ENCODE results near the gene ITPK1. TPM values are rescaled to one million over a fixed set of nuclear protein-coding genes. Genes with fewer than 3 reads are reported as not detected.

Gene ITPK1
- total RNA-seq, 2 donors from 2014 or later: 77.1 to 118 TPM

- H3K36me3 ChIP-seq: no peaks in the 10 kb centered on the region
- intact Hi-C loops (cut with DNase I): loop anchor here (5.0 kb wide), 1 partner anchor 84 kb away; no protein-coding TSS in a partner anchor
- DNase-seq (ENCODE audit: low spot score): no peak
- no peaks in the 10 kb centered on the region for H3K9me3 ChIP-seq
- TF ChIP-seq POLR2A (IDR thresholded peaks at IDR 0.05) (no peak), CTCF (IDR thresholded peaks at IDR 0.05) (no peak), POLR2AphosphoS5 (IDR thresholded peaks at IDR 0.05) (no peak)
- H3K27ac ChIP-seq: no peak overlapping the region
- WGBS: 85% methylated on average over 16 of the region's 16 CpGs
- peaks cover 25% of the 10 kb centered on the region for H3K4me1 ChIP-seq (replicated peaks)
- no peaks in the 10 kb centered on the region for H3K27me3 ChIP-seq (replicated peaks; ENCODE audit: insufficient read depth)
- H3K4me3 ChIP-seq: no peak overlapping the region
Measured at GRCh38 chr14:93045965-93046704, 69.6 kb downstream of the ITPK1 start.

- no peaks in the 10 kb centered on the region for H3K9me3 ChIP-seq
- no peak for DNase-seq (ENCODE audit: low spot score)
- no peak for TF ChIP-seq CTCF (IDR thresholded peaks at IDR 0.05)
- TF ChIP-seq POLR2A (IDR thresholded peaks at IDR 0.05): no peak
- no peak for TF ChIP-seq POLR2AphosphoS5 (IDR thresholded peaks at IDR 0.05)
- no peaks in the 10 kb centered on the region for H3K36me3 ChIP-seq
- peak overlapping the region; percentile 19 to 70 for H3K27ac ChIP-seq
- intact Hi-C loops (cut with DNase I): loop anchor here (5.0 kb wide), 1 partner anchor 83 kb away; no protein-coding TSS in a partner anchor
- no peaks in the 10 kb centered on the region for H3K27me3 ChIP-seq (replicated peaks; ENCODE audit: insufficient read depth)
- H3K4me3 ChIP-seq: no peak overlapping the region
- H3K4me1 ChIP-seq (replicated peaks): peaks cover 26% of the 10 kb centered on the region
- 85% methylated on average over 9 of the region's 9 CpGs for WGBS
Measured at GRCh38 chr14:93045211-93045674, 70.5 kb downstream of the ITPK1 start.

- WGBS: 77% methylated on average over 9 of the region's 9 CpGs
- peak overlapping the region; percentile 19 to 70 for H3K27ac ChIP-seq
- no peak for DNase-seq (ENCODE audit: low spot score)
Measured at GRCh38 chr14:93044556-93044955, 71.2 kb downstream of the ITPK1 start.

GRCh38 chr14:93044121-93044520 is 71.6 kb downstream of the ITPK1 start:
- WGBS: 91% methylated on average over 7 of the region's 7 CpGs
- Histone ChIP-seq H3K4me1 (replicated peaks) (peaks cover 26% of the 10 kb centered on the region), H3K27me3 (replicated peaks; ENCODE audit: insufficient read depth) (no peaks in the 10 kb centered on the region), H3K9me3 (no peaks in the 10 kb centered on the region), H3K27ac (peak overlapping the region; percentile 65 to 70), H3K36me3 (no peaks in the 10 kb centered on the region), H3K4me3 (no peak overlapping the region)
- no peak for DNase-seq (ENCODE audit: low spot score)
- intact Hi-C loops (cut with DNase I): no loop called here
- TF ChIP-seq CTCF (IDR thresholded peaks at IDR 0.05): no peak
- TF ChIP-seq POLR2AphosphoS5 (IDR thresholded peaks at IDR 0.05): no peak
- no peak for TF ChIP-seq POLR2A (IDR thresholded peaks at IDR 0.05)

More at GRCh38 chr14:93044556-93044955, 71.2 kb downstream of the ITPK1 start:
- Histone ChIP-seq H3K9me3 (no peaks in the 10 kb centered on the region), H3K36me3 (no peaks in the 10 kb centered on the region), H3K4me3 (no peak overlapping the region), H3K27me3 (replicated peaks; ENCODE audit: insufficient read depth) (no peaks in the 10 kb centered on the region), H3K4me1 (replicated peaks) (peaks cover 26% of the 10 kb centered on the region)
- intact Hi-C loops (cut with DNase I): no loop called here
- TF ChIP-seq POLR2A (IDR thresholded peaks at IDR 0.05) (no peak), CTCF (IDR thresholded peaks at IDR 0.05) (no peak), POLR2AphosphoS5 (IDR thresholded peaks at IDR 0.05) (no peak)

Data from prostate gland (tissue), 2 donors.